ENCODE measurements around the gene CCDC148. TPM values are rescaled to one million over a fixed set of nuclear protein-coding genes. Genes with fewer than 3 reads are reported as not detected.

The CCDC148 gene
- total and polyA plus RNA-seq, 2 experiments from 2014 or later, result 1.2 to 1.8 TPM

- peaks cover 22% of the 10 kb centered on the region; the same call in 2 of the 3 replicates for H3K36me3 Mint-ChIP-seq (ENCODE audit: low read depth)
Observed at GRCh38 chr2:158317642-158318041, 138.9 kb downstream of the CCDC148 start.

More at GRCh38 chr2:158317642-158318041, 138.9 kb downstream of the CCDC148 start:
- DNase-seq (ENCODE audit: low spot score), result peak; percentile 10
- Histone ChIP-seq H3K27me3 (ENCODE audit: insufficient read depth) (no peaks in the 10 kb centered on the region), H3K4me3 (no peak overlapping the region), H3K79me2 (replicated peaks; ENCODE audit: insufficient read depth) (no peaks in the 10 kb centered on the region), H3K9me2 (ENCODE audit: insufficient read depth) (0 out of 2 replicates have a peak, but pooled peaks cover 8% of the 10 kb centered on the region), H4K20me1 (replicated peaks; ENCODE audit: insufficient read depth) (no peaks in the 10 kb centered on the region), H3K36me3 (ENCODE audit: insufficient read depth) (no peaks in the 10 kb centered on the region), H2AFZ (peak overlapping the region; percentile 52; the same call in 1 of the 2 replicates), H3K4me2 (0 out of 2 replicates have a peak overlapping the region, but pooled peaks have one; percentile 8), H3F3A (replicated peaks; ENCODE audit: low read depth) (no peaks in the 10 kb centered on the region), H3K4me1 (ENCODE audit: insufficient read depth) (peaks cover 7% of the 10 kb centered on the region), H3K27ac (ENCODE audit: low read depth) (no peak overlapping the region)
- no peak for TF ChIP-seq CREB1 (CRISPR knock-in tag; IDR thresholded peaks at IDR 0.05; ENCODE audit: low read depth)
- TF ChIP-seq EZH2 (IDR thresholded peaks at IDR 0.05; ENCODE audit: low read depth, unreplicated experiment), result no peak
- TF ChIP-seq REST (IDR thresholded peaks at IDR 0.05; ENCODE audit: unreplicated experiment), result no peak
- TF ChIP-seq STAT1 (IDR thresholded peaks at IDR 0.05; ENCODE audit: unreplicated experiment), result no peak
- no peak for TF ChIP-seq ZNF331 (CRISPR knock-in tag; IDR thresholded peaks at IDR 0.05; ENCODE audit: low read depth)
- no peak for TF ChIP-seq ZNF462 (CRISPR knock-in tag; IDR thresholded peaks at IDR 0.05)
- TF ChIP-seq EZH2phosphoT487 (IDR thresholded peaks at IDR 0.05; ENCODE audit: unreplicated experiment), result no peak
- no peak for TF ChIP-seq ZNF114 (CRISPR knock-in tag; IDR thresholded peaks at IDR 0.05)
- TF ChIP-seq, protein P1, sequence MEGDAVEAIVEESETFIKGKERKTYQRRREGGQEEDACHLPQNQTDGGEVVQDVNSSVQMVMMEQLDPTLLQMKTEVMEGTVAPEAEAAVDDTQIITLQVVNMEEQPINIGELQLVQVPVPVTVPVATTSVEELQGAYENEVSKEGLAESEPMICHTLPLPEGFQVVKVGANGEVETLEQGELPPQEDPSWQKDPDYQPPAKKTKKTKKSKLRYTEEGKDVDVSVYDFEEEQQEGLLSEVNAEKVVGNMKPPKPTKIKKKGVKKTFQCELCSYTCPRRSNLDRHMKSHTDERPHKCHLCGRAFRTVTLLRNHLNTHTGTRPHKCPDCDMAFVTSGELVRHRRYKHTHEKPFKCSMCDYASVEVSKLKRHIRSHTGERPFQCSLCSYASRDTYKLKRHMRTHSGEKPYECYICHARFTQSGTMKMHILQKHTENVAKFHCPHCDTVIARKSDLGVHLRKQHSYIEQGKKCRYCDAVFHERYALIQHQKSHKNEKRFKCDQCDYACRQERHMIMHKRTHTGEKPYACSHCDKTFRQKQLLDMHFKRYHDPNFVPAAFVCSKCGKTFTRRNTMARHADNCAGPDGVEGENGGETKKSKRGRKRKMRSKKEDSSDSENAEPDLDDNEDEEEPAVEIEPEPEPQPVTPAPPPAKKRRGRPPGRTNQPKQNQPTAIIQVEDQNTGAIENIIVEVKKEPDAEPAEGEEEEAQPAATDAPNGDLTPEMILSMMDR (conservative IDR thresholded peaks at IDR 0.05; ENCODE audit: low read depth in 2 of 2), result no peak
- TF ChIP-seq ETS1 (IDR thresholded peaks at IDR 0.05), result no peak
- no peak for TF ChIP-seq NANOG (IDR thresholded peaks at IDR 0.05; ENCODE audit: borderline replicate concordance)
- TF ChIP-seq JUNB (IDR thresholded peaks at IDR 0.05; ENCODE audit: unreplicated experiment), result no peak
- no peak for TF ChIP-seq POLR2AphosphoS5 (IDR thresholded peaks at IDR 0.05; ENCODE audit: low read depth)
- H3K27ac Mint-ChIP-seq, result peak overlapping the region; percentile 90
- peaks cover 19% of the 10 kb centered on the region for H3K9me3 Mint-ChIP-seq
- H3K27me3 Mint-ChIP-seq (ENCODE audit: insufficient read depth, low read depth, poor library complexity), result peaks cover 5% of the 10 kb centered on the region
- H3K4me3 Mint-ChIP-seq, result no peak overlapping the region
- peaks cover 23% of the 10 kb centered on the region for H3K4me1 Mint-ChIP-seq
- ATAC-seq, result peak; percentile 40; the same call in 2 of the 3 replicates

Data from GM23338 (cell line).